Inferior parietal cortex (tissue), 1 donor: Measurements from ENCODE around the gene MAPK8IP3.
"Not testable (repeated sequence)": the region's sequence is repeated elsewhere in the genome, so short reads cannot be mapped to it uniquely, and the experiment has no call there.

ENCODE experiments used
- DNase-seq: peaks from one replicate; pipeline ENCODE4 v3.0.0-alpha.2; 2016; ENCODE audit errors: extremely low spot score

MAPK8IP3 gene

DNA sequence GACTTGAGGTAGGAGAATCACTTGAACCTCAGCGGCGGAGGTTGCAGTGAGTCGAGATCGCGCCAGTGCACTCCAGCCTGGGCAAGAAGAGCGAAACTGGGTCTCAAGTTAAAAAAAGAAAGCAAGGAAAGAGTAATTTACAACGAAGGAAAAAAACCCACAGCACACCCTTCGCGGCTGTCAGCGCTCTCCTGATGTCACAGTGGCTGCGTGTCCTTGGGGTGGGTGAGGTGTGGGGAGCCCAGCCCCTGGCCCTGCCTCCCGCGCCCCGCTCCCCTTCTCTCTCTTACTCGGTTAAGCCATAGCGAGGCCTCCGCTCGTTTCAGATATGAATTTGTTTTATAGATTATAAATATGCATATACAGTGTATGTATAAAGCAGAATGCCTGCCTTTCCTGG lies 28.7 kb upstream of the MAPK8IP3 start:
- DNase-seq, result no peak

DNA sequence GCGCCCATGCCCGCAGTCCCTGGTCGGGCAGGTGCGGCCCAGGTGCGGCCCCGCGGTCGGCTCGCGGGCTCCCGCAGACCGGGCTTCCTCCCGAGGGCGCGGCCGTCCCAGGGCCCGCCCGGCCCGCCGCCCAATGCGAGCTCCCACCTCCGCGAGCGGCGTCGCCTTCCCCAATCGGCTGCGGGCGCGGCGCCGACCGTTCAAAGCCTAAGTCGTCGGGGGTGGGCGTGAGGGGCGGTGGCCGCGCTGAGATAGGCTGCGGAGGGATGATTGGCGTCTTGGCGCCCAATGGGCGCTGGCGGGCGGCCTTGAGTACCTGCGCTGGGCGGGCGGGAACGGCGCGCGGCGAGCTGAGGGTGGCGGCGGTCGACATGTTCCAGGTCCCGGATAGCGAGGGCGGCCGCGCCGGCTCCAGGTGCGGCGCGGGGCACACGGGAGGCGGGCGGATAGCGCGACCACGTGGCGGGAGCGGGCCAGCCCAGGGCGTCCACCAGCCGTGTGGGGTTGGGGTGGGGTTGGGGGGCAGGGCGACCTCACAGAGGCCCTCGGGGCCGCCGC lies 28.0 kb upstream of the MAPK8IP3 start, which contains the start of gene JPT2:
Gene JPT2, plus strand, starts transcription at position 338 of the 558 bp plus-strand sequence. Its CDS starts 34 bp downstream, at position 372.
- peak; percentile 93 for DNase-seq

DNA sequence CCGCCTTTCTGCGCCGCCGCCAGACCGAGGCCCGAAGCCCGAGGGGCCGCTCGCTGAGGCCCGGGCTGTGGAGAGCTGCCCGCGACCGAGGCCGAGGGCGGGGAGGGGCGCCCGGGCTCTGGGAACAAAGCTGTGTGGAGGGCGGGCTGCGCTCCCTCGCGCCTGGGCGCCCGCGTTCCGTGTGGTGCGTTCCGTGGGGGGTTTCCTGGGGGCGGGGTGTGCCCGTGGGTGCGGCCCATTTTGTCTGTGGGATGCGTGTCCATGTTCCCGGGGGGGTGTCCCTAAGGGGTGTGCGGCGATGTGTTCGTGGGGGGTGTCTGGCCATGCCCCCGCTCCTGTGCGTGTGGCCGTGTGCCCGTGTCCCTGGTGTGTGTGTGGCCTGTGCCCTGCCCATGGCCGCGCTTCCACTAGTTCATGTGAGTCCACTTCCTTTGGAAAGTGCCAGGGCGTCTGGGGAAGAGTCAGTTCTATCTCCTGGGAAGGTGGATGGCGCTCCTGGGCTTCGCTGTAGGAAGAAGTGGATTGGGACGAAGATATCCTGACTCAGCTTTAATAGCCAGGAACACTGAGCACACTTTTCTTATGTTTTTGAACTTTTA lies 27.4 kb upstream of the MAPK8IP3 start:
- DNase-seq, result no peak

DNA sequence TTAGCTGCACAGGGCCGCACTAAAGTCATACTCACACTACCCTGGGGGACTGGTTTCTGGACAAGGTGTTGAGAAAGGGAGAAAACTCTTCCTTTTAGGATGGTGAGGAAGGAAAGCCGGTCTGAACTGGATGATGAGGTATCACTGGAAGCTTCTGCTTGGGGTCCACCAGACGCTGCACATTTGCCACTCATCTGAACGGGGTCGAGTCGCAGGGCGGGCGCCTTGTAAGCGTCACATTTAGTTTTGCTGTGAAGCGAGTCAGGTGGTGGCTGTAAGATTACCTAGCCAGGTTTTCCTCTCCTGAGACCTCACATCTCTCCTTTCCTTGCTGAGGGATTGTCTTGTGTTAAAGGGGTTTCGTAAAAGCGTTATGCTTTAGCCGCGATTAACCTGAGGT lies 25.6 kb upstream of the MAPK8IP3 start:
- DNase-seq, result no peak

DNA sequence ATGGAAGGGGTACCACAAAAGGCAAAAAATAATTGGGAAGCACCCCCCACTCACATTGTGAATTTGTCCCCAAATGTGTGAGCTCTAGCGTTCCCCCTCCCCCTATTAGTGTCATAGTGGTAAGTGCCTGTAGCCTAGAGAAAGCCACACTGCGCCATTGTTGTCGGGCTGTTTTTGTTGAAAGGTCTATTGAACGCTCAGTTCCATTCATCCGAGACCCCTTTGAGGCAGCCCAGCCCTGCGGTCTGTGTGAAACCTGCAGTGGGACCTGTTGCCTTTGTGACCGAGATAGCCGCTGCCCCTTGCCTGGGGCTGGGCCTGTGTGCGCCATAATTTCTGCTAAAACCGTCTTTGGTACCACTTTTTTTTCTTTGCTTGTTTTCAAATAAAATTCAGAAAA lies 25.0 kb upstream of the MAPK8IP3 start:
- no peak for DNase-seq

DNA sequence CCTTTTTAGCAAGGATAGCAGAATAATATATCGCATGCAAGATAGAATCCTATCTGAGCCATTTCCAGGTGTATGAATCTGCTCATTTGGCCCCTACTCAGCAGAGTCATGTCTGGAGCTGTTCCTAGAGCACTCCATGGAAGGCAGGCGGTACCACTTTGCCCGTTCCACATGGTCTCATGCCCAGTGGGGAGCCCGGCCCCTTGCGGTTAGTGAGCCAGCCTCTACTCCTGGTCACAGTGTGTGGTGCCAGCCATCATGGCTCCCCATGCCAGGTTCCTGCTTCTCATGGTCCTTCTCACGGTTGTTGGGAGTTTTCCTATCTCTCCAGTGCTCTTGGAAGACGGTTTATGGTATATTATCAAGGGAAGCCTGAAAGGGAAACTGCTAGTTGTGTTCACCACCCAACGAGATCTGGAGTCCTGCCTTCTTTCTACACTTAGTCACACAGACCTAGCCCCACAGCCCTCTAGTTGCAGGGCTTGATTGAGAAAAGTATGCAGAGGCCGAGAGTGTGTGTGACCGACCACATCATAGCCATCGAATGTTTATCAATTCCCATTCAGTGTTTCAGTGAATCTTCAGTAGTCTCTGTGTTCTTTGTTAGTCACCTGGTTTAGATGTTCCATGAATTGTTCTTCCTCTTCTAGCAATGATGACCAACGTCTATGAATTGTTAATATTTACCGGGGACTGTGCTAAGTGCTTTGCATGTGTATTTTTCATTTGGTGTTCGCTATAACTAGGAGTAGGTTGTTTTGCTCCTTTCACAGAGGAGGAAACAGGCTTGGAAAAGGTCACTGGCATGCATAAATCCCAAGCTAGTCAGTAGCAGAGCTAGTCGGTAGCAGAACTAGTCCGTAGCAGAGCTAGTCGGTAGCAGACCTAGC lies 18.3 kb upstream of the MAPK8IP3 start:
- no peak for DNase-seq

DNA sequence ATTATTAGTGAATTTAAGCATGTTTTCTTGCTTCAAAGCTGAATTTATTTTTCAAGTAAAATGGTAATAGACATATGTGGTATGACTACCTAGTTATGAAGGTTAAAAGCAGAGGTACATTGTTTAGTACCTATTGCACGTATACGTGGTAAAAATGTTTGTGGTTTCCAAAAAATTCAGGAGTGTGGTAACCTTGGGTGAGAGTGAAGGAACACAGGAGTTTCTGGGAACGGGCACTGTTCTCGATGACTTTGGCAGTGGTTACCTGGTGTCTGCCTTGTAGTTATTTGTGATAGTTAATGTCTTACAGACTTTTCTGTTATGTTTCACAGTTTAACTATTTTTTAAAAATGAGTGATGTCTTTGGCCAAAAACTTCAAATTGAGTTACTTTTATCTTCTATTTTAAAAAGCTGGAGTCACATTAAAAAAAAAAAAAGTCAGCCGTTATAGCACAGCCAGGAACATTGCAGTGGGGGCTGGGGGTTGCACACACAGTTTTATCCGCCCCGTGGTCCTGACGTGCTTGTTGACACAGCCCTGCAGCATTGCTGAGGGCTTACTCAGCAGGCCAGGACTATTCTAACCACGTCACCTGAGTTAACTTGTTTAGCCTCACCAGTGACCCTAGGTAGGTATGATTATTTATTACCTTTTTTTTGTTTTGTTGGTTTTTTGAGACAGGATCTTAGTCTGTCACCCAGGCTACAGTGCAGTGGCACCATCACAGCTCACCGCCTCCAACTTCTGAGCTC lies 17.0 kb upstream of the MAPK8IP3 start:
- no peak for DNase-seq

DNA sequence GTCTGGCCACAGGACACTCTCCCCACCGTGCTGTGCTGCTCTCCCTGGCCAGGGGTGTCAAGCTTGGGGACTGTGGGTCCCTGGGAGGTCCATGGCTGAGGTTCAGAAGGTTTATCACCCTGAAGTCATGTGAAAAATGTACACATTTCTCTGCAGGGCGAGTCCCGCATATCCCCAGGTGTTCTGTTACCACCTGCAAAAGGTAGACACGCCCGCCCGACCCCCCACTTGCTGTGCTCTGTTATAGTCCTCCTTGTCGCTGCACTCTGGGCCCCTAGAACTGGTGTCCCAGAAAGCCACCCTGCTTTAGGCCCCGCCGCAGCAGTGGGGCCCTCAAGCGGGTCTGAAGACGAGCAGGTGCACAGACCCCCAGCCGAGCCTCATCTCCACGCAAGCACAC lies 16.1 kb upstream of the MAPK8IP3 start:
- DNase-seq, result no peak

DNA sequence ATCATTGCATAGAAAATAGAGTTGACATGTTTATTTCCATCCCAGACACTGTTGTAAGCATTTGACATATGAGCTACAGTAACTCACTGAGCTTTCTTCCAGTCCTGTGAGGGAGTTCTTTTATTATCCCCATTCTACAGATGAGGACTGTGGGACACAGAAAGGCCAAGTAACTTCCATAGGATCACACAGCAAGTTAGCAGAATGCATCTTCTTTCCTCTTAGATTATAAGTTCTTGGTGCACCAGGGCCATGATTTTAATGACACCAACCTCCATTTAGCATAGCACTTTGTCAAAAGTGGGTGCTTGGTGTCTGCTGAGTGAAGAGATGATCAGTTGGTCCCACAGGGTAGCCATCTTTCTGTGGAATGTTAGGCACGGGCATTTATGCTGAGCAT lies 15.2 kb upstream of the MAPK8IP3 start:
- no peak for DNase-seq

DNA sequence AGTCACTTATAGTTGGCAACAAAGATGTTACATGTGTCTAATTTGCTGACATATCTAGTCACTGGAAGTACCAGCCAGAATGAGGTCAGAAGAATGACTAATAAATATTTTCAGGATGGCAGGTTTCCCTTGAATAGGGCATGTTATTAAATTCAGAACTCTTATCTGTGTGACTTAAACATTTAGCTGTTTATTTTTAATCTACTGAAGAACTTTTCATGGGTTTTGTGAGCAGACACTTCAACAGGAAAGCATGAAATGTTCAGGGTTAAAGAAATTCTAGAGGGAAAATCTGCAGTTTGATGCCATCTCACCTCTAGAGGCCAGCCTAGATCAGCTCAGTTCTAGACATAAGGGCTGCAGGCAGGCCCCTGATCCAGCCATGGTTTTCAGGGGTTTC lies 14.7 kb upstream of the MAPK8IP3 start:
- no peak for DNase-seq

DNA sequence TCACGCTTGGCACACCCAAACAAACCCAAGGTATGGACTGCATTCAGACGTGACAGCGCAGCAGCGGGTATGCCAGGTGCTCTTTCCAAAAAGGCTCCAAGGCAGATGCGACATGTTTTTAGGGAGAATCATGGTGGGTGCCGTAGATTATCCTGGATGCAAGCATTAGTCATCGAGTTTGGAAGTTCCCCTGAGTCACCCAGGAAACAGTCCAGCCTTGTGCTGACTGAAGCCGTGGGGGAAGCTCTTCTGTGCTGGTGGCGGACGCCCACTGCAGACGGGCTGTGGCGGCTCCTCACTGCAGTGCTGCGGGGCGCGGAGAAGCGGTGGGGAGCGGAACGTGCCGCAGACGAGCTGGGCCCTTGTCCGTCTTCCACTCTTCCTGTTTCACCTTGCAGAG lies 14.0 kb upstream of the MAPK8IP3 start:
- no peak for DNase-seq

DNA sequence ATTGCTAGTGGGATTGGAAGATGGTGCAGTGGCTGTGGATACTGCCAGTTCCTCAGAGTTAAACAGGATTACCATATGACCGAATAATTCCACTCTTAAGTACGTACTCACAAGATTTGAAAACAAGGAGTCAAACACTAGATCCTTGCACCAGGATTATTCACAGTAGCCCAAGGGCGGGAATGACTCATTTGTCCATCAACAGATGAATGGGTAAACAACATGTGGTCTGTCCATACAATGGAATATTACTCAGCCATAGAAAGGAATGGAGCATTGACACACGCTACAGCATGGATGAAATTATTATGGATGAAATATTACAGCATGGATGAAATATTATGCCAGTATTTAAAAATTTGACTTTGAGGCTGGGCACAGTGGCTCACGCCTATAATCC lies 9.1 kb upstream of the MAPK8IP3 start:
- no peak for DNase-seq

DNA sequence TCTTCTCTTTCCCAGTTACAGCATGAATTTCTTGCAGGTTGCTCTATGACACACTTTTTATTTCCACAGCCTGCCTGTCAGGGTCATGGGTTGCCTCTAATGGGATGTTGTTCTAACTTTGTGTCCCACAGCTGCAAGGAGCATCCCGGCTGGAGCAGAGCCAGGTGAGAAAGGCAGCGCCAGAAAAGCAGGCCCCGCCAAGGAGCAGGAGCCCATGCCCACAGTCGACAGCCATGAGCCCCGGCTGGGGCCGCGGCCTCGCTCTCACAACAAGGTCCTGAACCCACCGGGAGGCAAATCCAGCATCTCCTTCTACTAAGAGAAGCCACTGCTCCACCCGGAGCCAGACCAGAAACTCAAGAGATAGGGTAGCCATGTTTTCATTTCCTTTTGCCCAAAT lies 7.3 kb upstream of the MAPK8IP3 start:
- DNase-seq, result no peak

DNA sequence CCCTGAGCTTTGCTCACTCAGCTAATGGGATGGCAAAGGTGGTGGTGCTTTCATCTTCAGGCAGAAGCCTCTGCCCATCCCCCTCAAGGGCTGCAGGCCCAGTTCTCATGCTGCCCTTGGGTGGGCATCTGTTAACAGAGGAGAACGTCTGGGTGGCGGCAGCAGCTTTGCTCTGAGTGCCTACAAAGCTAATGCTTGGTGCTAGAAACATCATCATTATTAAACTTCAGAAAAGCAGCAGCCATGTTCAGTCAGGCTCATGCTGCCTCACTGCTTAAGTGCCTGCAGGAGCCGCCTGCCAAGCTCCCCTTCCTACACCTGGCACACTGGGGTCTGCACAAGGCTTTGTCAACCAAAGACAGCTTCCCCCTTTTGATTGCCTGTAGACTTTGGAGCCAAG lies 5.7 kb upstream of the MAPK8IP3 start:
- no peak for DNase-seq

DNA sequence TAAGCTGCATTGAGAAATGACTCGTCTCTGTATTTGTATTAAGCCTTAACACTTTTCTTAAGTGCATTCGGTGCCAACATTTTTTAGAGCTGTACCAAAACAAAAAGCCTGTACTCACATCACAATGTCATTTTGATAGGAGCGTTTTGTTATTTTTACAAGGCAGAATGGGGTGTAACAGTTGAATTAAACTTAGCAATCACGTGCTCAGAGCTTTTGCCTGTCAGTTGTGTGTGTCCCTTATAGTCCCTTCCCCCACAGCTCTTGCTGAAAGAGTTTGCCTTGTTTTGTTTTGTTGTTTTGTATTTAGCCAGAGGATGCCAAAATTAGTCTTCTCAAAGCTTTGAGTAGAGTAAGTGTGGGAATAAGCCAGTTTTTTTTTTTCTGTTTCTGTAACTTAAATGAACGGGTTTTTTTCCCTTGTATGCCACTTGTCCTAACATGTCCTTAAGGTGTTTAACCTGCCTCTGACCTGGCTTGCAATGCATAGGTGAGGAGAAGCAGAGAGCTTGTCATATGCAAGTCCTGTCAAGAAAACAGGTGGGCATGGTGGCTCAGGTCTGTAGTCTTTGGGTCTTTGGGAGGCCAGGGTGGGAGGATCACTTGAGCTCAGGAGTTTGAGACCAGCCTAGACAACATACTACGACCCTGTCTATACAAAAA lies 4.6 kb upstream of the MAPK8IP3 start:
- DNase-seq, result no peak

DNA sequence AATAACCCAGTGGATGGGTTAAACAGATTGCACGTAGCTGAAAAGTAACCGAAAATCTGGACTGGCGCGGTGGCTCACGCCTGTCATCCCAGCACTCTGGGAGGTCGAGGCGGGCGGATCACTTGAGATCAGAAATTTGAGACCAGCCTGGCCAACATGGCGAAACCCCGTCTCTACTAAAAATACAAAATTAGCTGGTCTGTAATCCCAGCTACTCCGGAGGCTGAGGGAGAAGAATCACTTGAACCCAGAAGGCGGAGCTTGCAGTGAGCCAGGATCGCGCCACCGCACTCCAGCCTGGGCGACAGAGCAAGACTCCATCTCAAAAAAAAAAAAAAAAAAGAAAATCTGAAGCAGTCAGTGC lies 689 bp upstream of the MAPK8IP3 start:
- DNase-seq, result not testable (repeated sequence)

DNA sequence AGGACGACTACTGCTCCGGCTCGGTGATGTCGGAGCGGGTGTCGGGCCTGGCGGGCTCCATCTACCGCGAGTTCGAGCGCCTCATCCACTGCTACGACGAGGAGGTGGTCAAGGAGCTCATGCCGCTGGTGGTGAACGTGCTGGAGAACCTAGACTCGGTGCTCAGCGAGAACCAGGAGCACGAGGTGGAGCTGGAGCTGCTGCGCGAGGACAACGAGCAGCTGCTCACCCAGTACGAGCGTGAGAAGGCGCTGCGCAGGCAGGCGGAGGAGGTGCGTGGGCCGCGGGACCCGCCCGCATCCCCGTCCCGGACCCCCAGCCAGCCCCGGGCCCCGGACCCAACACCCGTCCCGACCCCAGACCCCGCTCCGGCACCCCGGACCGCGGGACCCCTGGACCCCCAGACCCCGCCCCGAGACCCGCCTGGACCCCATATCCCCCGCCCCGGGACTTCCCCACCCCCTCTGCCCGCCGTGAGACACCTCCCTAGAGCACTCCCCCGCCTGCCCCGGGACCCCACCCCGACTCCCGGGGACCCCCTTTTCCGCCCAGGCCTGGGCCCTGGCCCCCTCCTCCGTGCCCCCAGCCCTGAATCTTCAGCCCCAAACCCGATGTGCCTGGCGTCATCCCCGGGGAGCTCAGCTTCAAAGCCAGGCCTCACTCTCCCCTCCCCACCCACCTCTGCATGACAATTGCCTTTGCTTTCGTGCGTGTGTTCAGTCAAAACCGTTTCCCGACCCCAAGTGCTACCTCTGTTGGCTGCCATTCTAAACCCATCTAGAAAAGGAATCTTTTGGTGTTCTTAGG lies 594 bp downstream of the MAPK8IP3 start:
- no peak for DNase-seq

DNA sequence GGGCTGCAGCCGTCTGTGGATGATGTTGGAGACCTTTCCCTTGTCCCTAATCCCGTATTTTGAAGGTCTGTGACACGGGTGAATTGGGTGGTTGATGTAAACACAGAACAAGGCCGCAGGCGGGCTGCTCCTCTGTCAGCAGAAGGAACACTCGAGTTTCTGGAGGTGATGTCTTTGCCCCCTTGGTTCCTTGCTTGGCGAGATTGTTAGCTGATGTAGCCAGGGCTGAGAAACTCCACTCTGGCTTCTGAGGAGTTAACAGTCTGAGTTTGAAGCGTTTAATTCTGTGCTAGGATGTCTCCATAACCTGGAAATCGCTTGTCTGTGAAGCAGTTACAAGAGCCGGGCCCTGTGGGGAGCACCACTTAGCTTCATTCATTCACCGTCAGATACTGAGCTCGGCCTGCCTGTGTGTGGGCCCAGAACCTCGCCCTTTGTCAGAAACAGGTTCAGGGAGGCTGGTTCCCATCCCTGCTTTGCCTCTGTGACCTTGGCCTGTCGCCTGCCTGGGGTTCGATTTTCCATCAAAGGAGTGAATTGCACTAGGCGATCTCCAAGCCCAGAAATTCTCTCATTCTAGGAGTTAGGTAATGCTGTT lies 1.3 kb downstream of the MAPK8IP3 start:
- DNase-seq, result peak; percentile 45

DNA sequence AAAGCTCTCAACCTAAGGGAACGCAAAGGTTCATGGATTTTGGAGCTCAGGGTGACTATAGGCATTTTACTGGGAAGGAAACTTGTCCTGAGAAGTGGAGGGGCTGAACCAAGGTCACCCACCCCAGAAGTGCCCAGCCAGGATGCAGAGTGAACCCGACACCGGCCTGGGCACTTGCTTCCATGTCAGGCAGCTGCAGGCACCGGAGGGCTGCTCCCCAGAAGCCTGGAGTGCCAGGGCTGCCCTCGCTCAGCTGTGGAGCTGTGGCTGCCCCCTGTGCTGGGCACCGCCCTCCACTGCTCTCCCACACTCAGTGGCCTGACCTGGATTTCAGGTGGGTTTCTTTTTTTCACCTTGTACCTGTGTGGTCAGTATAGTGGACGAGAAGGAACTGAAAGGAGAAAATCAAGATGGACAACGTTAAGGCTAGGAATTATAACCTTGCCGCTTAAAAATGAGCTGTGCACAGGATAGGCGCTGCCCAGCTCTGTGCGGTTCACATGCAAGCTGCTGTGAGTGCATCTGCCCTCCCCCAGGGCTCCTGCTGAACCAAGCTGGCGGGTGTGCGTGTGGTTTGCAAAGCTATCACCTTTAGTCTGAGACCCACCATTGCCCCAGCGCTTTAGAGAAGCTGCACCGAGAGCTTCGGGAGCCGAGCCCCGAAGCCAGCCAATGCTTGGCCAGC lies 2.2 kb downstream of the MAPK8IP3 start:
- no peak for DNase-seq

DNA sequence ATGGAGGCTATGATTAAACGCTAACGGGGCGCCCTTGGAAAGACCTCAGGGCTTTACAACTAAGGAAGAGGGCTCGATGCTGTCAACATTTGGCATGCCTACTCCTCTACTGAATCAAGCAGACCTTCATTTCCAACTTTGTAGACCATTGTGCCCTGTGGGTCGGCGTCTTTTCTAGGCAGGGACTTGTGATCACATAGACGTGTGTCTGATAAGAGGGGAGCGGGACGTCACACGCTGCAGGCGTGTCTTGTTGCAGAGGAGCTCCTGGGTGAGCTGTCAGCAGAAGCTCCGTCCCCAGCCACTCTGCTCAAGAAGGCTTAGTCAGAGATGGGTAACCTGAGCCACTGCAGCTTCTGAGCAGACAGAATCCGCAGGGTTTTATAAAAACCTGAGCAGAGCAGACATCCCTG lies 2.8 kb downstream of the MAPK8IP3 start:
- DNase-seq, result peak; percentile 45
